Measurements from ENCODE around the gene OVAAL.
A peak's percentile ranks its signal among the peaks of the same experiment; 100 is the strongest.

OVAAL gene

GRCh38 chr1:180603850-180604226 is 45.1 kb downstream of the OVAAL start:
- Histone ChIP-seq H3K4me3 (replicated peaks; ENCODE audit: insufficient read depth, low read length) (no peak overlapping the region), H3K27me3 (ENCODE audit: insufficient read depth, poor library complexity, severe bottlenecking) (no peaks in the 10 kb centered on the region), H3K27ac (replicated peaks) (no peak overlapping the region)
- no peak for DNase-seq (ENCODE audit: low read depth in 1 of 2, low spot score in 1 of 2)
- no peak for TF ChIP-seq SPI1 (IDR thresholded peaks at IDR 0.05; ENCODE audit: borderline replicate concordance, low read depth)
- TF ChIP-seq REST (IDR thresholded peaks at IDR 0.05; ENCODE audit: insufficient replicate concordance, low read depth): no peak

DNA sequence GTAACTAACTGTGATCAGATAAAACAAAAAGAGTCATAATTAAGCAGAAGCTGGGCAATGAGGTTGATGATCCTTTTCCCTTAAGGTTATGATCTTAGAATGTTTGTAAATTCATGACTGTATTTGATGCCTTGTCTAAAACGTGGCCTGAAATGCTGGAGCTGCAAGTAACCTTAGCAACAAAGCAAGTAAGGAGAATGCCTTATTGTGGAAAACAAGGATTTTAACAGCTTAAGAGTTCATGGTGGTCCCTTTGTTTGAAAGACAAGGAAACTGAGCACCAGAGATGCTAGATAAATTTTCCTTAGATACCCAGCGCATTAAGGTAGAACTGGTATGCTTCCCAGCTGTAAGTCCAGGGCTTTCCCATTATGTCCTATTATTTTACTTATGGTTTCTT is 47.4 kb downstream of the OVAAL start:
- DNase-seq (ENCODE audit: low read depth in 1 of 2, low spot score in 1 of 2): no peak
- H3K27ac ChIP-seq (replicated peaks): no peak overlapping the region
- no peak overlapping the region for H3K4me3 ChIP-seq (replicated peaks; ENCODE audit: insufficient read depth, low read length)
- TF ChIP-seq POLR2AphosphoS5 (IDR thresholded peaks at IDR 0.05; ENCODE audit: low read depth) (no peak), REST (IDR thresholded peaks at IDR 0.05; ENCODE audit: insufficient replicate concordance, low read depth) (no peak), SPI1 (IDR thresholded peaks at IDR 0.05; ENCODE audit: borderline replicate concordance, low read depth) (no peak), GABPA (IDR thresholded peaks at IDR 0.05; ENCODE audit: low read depth) (no peak)
- no peaks in the 10 kb centered on the region for H3K27me3 ChIP-seq (ENCODE audit: insufficient read depth, poor library complexity, severe bottlenecking)

GRCh38 chr1:180609643-180610555 is 51.1 kb downstream of the OVAAL start:
- Histone ChIP-seq H3K27me3 (ENCODE audit: insufficient read depth, poor library complexity, severe bottlenecking) (no peaks in the 10 kb centered on the region), H3K27ac (replicated peaks) (no peak overlapping the region), H3K4me3 (replicated peaks; ENCODE audit: insufficient read depth, low read length) (no peak overlapping the region)
- no peak for TF ChIP-seq POLR2AphosphoS5 (IDR thresholded peaks at IDR 0.05; ENCODE audit: low read depth)
- TF ChIP-seq, protein P1, sequence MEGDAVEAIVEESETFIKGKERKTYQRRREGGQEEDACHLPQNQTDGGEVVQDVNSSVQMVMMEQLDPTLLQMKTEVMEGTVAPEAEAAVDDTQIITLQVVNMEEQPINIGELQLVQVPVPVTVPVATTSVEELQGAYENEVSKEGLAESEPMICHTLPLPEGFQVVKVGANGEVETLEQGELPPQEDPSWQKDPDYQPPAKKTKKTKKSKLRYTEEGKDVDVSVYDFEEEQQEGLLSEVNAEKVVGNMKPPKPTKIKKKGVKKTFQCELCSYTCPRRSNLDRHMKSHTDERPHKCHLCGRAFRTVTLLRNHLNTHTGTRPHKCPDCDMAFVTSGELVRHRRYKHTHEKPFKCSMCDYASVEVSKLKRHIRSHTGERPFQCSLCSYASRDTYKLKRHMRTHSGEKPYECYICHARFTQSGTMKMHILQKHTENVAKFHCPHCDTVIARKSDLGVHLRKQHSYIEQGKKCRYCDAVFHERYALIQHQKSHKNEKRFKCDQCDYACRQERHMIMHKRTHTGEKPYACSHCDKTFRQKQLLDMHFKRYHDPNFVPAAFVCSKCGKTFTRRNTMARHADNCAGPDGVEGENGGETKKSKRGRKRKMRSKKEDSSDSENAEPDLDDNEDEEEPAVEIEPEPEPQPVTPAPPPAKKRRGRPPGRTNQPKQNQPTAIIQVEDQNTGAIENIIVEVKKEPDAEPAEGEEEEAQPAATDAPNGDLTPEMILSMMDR (IDR thresholded peaks at IDR 0.05; ENCODE audit: insufficient read depth, low read length): no peak
- DNase-seq (ENCODE audit: low read depth in 1 of 2, low spot score in 1 of 2): peak; percentile 12 to 82

- H3K4me3 ChIP-seq (replicated peaks; ENCODE audit: insufficient read depth, low read length): no peak overlapping the region
- TF ChIP-seq POLR2AphosphoS5 (IDR thresholded peaks at IDR 0.05; ENCODE audit: low read depth): no peak
- no peak for TF ChIP-seq REST (IDR thresholded peaks at IDR 0.05; ENCODE audit: insufficient replicate concordance, low read depth)
- TF ChIP-seq GABPA (IDR thresholded peaks at IDR 0.05; ENCODE audit: low read depth): no peak
- TF ChIP-seq, protein P1 (IDR thresholded peaks at IDR 0.05; ENCODE audit: insufficient read depth, low read length): no peak
- no peak for TF ChIP-seq SPI1 (IDR thresholded peaks at IDR 0.05; ENCODE audit: borderline replicate concordance, low read depth)
- DNase-seq (ENCODE audit: low read depth in 1 of 2, low spot score in 1 of 2): no peak
- no peaks in the 10 kb centered on the region for H3K27me3 ChIP-seq (ENCODE audit: insufficient read depth, poor library complexity, severe bottlenecking)
- H3K27ac ChIP-seq (replicated peaks): no peak overlapping the region
These were observed 51.8 kb downstream of the OVAAL start for GRCh38 chr1:180610556-180611015.
